ENCODE measurements around the gene PAK4.

PAK4 gene

DNA sequence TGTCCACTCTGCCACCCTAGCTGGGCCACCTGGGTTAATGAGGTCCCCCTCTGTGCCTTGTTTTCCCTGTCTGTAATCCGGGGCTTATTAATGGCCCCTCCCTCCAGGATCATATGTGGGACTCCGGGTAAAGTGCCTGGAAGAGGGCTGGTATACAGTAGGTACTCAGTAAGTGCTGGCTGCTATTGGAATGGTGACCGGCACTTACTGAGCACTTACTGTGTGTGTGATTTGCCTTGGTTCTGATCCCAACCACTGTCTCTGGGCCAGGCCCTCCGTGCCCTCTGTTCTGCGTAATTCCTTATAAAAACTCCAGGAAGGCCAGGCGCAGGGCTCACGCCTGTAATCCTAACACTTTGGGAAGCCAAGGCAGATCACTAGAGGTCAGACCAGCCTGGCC is 40.3 kb downstream of the PAK4 start:
- DNase-seq (ENCODE audit: low read depth) = no peak

DNA sequence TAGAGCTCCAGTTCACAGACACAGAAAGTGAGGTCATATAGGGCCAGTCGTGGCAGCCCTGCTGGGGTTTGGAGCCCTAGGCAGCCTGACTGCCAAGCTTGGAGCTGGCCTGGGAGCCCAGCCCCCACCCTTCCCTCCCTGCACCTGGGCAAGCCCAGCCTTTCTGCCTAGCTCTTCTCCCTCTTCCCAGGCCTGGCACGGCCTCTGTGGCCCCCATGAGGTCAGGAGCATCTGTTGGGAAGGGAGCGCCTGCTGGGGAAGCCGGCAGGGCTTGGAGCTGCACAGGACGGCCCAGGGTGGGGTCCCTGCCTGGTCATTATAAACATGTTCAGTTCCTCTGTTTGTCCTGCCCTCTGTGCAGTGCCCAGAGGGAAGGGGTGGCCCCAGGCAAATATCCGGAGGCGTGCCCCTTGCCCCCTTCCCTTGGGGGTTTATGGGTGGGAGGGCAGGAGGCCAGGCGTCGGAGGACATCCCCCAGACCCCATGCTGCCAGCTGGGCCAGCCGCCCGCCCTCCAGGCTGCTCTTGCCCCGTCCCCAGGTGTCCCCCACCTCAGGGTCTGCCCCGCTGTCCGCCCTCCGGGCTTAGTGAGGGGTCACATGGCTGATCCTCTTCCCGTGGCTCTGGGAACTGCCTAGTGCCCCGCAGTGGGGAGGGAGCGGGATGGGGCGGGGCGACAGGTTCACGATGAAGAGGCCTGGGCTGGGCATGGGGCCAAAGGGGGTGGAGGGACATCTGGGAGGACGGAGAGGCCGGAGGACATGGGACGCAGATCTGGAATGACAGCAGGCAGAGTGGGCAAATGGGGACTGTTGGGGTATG is 41.2 kb downstream of the PAK4 start:
- no peak for DNase-seq (ENCODE audit: low read depth)

DNA sequence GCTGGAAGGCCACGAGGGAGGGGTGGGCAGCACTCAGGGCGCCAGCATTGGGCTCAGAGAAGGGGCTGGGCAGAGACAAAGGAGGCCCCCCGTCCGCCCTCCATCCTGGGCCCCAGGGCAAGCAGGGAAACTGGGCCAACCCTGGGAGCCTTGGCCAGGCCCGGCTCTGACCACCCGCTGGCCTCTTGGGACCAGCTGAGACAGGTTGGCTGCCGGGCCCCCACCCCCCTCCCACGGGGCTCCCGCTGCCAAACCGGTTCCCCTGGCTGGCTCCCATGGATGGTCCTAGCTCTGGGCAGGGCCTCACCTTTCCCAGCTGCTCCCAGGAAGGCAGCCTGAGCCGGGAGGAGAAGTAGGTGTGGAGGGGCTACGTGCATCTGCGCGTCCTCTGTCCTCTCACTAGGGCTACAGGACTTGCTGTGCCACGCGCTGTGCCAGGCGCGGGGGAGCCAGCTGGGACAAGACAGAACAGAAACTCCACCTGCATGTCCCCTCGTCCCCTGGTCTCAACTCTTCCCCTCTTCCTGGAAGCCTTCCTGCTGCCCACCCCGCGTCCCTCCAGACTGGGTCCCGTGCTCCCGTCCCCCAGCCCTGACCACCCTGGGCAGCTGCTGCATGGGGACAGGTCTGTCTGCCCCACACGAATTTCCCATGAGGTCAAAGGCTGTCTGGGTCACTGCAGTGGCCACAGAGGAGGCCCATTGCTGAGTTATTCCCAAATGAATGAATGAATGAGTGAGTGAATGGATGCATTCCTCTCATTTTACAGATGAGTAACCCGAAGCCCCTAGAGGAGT is 42.1 kb downstream of the PAK4 start:
- no peak for DNase-seq (ENCODE audit: low read depth)

DNA sequence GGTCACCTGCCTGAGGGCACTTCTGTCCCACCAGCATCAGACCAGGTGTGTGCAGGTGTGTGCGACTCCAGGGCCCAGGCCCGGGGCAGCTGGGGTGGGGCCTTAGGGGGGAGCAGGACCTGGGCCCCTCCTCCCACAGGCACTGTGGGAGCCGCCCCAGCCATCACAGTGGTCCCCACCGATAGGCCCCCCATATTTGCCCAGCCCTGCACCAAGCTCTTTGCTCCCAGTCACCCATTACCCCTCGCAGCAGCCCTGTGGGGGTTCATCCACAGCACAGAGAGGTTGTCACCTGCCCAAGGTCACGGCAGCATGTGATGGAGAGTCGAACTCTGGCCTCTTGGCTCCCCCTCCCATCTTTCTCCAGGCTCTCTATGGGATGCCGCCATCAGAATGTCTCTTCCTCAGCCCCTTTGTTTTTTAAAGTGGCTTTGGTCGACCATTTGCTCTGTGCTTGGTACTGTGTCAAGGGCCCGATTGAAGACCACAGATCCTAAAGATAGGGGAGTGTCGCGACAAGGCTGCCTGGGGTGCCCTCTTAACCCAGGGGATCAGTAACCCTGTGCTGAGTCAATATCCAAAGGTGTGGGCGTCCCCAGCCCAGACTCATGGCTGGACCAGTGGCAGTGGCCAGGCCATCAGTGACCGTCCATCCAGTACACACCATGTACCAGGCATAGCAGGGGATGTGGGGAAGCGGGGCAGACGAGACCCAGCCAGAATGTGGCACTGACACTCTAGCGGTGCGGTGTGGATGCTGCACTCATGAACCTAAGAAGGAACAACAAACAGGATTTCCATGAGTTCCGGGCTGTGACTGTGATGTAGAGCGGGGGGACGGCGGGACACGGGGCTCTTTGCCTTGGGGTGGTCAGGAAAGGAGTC is 42.9 kb downstream of the PAK4 start:
- DNase-seq (ENCODE audit: low read depth) = no peak

DNA sequence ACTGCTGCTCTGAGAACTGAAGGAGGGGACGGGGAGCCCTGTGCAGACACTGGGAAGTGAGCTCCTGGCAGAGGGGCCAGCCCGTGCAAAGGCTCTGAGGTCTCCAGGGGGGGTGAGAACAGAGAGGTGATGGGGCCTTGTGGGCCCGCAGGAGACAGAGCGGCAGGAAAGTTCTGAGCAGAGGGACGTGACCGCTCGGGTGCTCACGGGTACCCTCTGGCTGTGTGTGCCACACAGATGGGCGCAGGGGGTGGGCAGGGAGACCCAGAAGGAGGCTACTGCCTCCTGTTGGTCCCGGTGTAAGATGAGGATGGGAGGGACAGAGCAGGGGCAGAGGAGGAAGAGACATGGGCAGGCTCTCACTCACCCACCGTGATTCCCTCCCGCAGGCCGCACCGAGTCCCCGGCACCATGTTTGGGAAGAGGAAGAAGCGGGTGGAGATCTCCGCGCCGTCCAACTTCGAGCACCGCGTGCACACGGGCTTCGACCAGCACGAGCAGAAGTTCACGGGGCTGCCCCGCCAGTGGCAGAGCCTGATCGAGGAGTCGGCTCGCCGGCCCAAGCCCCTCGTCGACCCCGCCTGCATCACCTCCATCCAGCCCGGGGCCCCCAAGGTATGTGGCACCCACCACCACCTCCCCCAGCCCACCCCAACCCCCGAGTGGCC is 43.7 kb downstream of the PAK4 start:
- no peak for DNase-seq (ENCODE audit: low read depth)

DNA sequence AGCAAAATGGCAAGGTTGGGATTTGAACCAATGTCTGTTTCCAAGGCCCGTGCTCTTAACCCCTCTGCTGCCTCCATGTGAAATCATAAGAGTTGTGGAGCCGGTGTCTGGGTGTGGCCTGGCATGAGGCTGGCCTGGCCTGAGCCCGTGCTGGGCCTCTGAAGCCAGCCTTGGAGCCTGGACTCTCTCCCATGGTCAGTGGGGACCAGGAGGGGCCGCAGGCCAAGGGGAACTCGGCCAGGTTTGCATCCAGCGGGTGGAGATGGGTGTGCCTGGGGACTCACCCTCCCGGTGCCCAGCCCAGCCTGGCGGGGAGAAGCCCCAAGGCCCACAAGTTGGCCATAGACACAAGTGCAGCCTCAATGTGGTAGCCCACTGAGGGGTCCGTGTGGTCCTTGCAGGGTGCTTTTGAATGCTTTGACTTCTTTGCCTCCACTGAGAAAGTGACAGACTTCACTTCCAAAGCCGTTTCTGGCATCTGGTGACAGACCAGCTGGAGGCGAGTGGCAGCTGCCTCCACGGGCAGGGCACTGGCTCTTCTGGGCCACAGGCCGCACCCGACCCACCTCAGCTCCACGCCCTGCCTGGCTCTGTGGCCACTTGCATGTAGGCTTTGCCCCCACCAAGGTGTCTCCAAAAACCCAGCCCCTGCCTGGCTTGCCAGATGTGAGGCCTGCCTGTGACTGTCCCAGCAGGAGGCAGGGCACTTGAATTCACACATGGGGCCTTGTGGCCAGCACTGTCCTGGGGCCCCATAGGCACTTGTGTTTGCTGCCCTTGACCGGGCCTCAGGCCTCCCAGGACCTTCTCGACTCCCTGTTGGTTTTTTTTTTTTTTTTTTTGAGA is 45.0 kb downstream of the PAK4 start:
- no peak for DNase-seq (ENCODE audit: low read depth)

DNA sequence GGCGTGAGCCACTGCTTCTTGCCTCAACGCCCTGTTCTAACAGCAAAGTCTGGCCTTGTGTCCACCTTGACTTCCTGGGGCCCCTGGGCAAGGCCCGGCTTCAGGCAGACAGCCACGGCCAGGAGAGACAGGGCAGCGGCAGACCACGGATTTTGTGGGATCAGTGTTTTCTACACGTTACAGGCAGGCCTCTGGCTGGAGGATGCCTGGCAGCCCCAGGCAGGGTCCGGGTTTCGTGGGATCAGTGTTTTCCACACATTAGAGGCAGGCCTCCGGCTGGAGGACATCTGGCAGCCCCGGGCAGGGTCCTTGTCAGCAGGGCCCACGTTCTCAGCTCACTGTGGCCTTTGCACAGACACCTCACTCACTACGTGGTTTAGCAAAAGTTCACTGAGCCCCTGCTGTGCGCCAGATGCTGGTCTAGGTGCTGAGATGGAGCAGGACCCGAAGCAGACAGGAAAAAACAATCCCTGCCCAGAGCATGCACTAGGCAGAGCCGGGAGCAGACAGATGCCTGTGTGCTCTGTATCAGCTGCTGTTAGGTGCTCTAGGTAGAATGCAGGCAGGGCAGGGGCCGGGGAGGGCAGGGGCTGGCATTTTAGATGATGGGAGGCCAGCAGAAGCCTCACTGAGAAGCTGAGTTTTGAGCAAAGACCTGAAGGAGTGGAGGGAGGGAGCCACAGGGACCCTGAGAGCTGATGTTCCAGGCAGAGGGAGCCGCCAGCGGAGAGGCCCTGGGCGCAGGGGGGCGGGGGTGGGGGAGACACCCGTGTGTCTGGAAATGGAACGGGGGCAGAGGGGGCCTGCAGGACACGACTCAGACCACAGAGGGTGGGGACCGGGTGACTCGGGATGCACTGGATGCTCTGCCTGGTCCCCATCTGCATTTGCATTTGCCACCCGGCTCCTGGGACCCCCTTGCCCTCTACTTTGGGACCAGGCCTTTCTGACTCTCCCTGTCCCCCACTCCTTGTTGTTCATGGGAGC is 46.2 kb downstream of the PAK4 start:
- no peak for DNase-seq (ENCODE audit: low read depth)

DNA sequence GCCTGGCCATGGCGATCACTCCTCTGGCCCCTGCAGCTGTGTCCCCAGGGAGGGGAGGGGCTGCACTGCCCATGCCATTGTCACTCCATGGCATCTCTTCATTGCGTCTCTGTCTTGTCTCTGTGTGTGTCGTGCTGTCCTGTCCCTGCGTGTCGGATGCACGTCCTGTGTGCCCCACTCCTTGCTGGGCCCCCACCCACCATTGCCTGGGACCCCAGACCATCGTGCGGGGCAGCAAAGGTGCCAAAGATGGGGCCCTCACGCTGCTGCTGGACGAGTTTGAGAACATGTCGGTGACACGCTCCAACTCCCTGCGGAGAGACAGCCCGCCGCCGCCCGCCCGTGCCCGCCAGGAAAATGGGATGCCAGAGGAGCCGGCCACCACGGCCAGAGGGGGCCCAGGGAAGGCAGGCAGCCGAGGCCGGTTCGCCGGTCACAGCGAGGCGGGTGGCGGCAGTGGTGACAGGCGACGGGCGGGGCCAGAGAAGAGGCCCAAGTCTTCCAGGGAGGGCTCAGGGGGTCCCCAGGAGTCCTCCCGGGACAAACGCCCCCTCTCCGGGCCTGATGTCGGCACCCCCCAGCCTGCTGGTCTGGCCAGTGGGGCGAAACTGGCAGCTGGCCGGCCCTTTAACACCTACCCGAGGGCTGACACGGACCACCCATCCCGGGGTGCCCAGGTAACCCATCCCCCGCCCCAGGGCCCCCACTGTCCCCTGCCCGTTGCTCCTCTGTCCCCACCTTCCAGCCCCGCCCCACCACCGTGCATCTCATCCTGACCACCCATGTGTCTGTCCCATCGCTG is 47.3 kb downstream of the PAK4 start:
- no peak for DNase-seq (ENCODE audit: low read depth)

DNA sequence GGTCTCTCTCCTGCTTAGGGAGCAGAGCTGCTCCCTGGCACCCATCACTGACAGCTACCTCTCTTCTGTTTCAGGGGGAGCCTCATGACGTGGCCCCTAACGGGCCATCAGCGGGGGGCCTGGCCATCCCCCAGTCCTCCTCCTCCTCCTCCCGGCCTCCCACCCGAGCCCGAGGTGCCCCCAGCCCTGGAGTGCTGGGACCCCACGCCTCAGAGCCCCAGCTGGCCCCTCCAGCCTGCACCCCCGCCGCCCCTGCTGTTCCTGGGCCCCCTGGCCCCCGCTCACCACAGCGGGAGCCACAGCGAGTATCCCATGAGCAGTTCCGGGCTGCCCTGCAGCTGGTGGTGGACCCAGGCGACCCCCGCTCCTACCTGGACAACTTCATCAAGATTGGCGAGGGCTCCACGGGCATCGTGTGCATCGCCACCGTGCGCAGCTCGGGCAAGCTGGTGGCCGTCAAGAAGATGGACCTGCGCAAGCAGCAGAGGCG is 48.0 kb downstream of the PAK4 start:
- no peak for DNase-seq (ENCODE audit: low read depth)

DNA sequence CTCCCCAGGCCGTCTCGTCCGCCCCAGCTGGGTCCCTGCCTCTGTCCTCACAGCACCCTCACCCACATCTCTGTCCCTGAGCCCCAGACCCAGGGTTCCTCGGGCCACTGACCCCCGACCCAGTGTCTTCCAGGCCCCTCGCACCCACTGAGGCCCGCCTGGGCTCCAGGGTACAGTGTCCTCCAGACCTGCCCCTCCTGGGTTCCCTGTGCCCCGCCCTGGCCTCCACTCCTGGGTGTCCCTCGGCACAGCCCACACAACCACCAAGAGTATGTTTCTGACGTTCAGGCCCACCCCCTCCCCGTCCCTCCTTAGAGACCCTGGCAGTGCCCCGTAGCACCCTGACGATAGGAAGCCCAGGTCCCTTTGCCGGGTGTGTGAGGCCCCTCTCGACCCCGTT is 48.6 kb downstream of the PAK4 start:
- DNase-seq (ENCODE audit: low read depth) = no peak

DNA sequence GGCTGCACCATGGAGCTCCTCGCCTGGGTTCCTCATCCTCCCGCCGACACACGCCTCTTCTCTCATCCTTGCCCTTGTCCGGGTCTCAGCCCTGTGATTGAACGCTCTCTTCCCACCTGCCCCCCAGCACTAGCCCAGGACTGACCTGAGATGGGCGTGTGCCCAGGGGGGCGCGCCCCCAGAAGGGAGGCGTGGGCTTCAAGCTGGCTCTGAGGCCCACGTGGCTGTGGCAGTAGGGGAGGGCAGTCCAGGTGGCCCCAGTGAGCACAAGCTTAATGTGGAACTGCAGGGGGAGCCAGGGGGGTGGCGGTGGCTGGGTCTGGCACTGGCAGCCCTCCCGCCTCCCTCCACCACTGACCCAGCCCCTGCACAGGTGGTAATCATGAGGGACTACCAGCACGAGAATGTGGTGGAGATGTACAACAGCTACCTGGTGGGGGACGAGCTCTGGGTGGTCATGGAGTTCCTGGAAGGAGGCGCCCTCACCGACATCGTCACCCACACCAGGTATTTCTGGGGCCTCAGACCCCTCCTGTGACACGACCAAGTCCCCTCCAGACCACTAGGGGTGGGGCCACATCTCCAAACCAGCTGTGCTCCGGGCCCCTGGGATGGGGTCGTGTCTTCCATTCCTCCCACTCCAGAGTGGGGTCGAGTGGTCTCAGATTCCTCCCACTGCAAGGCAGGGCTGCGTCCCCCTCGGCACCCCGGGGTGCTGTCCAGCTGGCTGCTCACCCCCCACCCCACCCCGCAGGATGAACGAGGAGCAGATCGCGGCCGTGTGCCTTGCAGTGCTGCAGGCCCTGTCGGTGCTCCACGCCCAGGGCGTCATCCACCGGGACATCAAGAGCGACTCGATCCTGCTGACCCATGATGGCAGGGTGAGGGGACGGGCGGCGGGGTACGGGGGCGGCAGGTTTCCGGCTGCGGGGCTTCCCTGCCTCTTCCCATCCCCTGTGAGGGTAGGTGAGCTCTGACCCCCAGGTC is 49.3 kb downstream of the PAK4 start:
- no peak for DNase-seq (ENCODE audit: low read depth)

DNA sequence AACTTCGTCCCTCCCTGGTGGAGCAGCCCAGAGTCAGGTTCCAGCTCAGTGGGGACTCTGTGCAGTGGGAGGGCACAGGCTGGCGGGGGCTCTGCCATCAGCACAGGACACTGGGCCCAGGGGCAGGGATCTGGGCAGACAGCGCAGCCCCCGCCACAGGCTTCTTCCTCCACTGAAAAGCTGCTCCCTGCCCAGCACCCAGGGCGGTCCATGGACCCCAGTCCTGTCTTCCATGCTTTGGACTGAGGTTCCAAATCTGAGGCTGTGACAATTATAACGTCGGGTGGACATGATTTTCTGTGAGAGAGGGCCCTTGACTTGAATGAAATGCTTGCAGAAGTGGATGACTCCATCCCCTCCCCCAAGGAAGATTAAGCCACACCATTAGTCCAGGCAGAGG is 50.0 kb downstream of the PAK4 start:
- DNase-seq (ENCODE audit: low read depth) = no peak

DNA sequence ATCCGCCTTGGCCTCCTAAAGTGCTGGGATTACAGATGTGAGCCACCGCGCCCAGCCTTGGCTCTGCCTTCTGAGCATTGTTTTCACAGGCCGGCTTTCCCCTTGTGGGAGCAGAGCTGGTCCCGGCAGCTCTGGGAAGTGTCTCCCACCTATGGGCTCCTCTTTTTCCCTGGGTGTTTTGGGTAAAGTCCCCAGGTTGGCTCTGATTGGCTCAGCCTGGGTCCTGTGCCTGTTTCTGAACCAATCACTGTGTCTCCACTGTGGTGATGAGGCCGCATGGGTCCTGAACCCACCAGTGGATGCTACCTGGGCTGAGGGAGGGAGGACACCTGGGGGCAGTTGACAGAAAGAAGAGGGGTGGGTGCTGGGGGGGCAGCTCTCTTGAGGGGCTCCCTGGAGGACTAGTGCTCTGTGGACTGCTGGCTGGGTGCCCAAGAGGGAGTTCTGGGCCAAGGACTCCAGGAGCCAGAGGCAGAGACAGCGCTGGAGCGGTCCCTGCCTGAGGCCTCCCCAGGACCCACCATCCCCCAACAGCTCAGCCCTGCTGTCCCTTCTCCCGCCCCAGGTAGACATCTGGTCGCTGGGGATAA is 51.6 kb downstream of the PAK4 start:
- DNase-seq (ENCODE audit: low read depth) = no peak

DNA sequence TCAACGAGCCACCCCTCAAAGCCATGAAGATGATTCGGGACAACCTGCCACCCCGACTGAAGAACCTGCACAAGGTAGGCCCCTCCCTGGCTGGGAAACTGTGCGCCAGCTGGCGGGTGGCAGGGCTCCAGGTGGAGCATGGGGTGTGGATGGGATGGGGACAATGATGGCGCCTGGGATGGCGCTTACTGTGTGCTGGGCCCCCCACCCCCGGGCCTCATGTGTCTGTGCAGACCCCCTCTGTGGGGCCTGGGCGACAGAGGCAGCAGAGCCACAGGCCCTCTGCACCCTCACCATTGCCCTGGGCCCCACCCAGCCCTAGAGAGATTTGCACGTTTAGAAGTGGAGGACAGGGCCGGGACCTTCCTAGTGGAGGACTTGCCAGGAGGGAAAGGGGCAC is 52.1 kb downstream of the PAK4 start:
- DNase-seq (ENCODE audit: low read depth) = no peak

DNA sequence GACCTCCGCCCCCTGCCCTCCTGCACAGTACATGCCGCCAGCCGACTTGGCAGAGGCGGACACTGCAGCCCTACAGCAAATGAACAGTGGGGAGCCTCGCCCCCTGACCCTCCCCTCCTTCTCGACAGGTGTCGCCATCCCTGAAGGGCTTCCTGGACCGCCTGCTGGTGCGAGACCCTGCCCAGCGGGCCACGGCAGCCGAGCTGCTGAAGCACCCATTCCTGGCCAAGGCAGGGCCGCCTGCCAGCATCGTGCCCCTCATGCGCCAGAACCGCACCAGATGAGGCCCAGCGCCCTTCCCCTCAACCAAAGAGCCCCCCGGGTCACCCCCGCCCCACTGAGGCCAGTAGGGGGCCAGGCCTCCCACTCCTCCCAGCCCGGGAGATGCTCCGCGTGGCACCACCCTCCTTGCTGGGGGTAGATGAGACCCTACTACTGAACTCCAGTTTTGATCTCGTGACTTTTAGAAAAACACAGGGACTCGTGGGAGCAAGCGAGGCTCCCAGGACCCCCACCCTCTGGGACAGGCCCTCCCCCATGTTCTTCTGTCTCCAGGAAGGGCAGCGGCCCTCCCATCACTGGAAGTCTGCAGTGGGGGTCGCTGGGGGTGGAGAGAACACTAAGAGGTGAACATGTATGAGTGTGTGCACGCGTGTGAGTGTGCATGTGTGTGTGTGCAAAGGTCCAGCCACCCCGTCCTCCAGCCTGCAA is 52.9 kb downstream of the PAK4 start:
- no peak for DNase-seq (ENCODE audit: low read depth)

DNA sequence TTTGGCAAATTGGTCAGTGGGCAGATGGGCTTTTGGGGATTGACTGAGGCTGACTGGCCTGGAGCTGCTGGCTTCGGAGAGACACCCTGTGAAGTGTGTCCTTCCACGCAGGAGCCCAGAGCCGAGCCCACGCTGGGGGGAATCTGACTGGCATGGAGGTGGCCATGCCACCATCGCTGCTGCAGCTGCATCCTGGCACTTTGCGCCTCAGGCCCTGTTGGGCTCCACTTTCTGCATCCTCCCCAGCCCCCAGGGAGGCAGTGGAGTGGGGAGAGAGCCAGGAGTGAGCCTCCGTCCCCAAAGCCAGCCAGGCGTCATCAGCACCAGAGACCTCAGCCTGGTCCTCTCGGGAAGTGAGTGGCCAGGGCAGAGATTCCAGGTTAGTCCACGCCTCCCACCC is 54.2 kb downstream of the PAK4 start:
- DNase-seq (ENCODE audit: low read depth) = no peak
